AG04449 (cell line): ENCODE data around the gene TMEM245.

Experiments
- CTCF ChIA-PET: fragments of 350-600 bp; formaldehyde crosslinking; extraction: SDS; loops from one replicate; lab custom pipeline; 2021; ENCODE audit warnings: antibody characterized with exemption; lab: Yijun Ruan, JAX
- POLR2A ChIA-PET: fragments of 400-600, 350-600 bp; formaldehyde crosslinking; extraction: SDS; loops from one replicate; lab custom pipeline; 2020; ENCODE audit warnings: antibody characterized with exemption, inconsistent platforms; lab: Yijun Ruan, JAX
- DNase-seq: peaks from one replicate; pipeline ENCODE4 v3.0.0-alpha.2; 2010; ENCODE audit warnings: low read depth, low spot score
- H3K4me3 ChIP-seq: 2 replicates; pipeline ENCODE4 v1.5.1; 2011; ENCODE audit warnings: low read depth, mild to moderate bottlenecking, control low read depth, low read length
- TF ChIP-seq, protein P1 (sequence below): IDR thresholded peaks from one replicate; pipeline ENCODE4 v1.5.1; 2011; ENCODE audit warnings: mild to moderate bottlenecking, moderate library complexity, low read length, control low read depth, inconsistent platforms; ENCODE audit not compliant: insufficient read depth; ENCODE audit errors: missing control alignments

TMEM245 gene

GRCh38 chr9:109028457-109028856 lies 91.3 kb downstream of the TMEM245 start:
- no peak for DNase-seq
- no peak overlapping the region for H3K4me3 ChIP-seq
- TF ChIP-seq, protein P1, sequence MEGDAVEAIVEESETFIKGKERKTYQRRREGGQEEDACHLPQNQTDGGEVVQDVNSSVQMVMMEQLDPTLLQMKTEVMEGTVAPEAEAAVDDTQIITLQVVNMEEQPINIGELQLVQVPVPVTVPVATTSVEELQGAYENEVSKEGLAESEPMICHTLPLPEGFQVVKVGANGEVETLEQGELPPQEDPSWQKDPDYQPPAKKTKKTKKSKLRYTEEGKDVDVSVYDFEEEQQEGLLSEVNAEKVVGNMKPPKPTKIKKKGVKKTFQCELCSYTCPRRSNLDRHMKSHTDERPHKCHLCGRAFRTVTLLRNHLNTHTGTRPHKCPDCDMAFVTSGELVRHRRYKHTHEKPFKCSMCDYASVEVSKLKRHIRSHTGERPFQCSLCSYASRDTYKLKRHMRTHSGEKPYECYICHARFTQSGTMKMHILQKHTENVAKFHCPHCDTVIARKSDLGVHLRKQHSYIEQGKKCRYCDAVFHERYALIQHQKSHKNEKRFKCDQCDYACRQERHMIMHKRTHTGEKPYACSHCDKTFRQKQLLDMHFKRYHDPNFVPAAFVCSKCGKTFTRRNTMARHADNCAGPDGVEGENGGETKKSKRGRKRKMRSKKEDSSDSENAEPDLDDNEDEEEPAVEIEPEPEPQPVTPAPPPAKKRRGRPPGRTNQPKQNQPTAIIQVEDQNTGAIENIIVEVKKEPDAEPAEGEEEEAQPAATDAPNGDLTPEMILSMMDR = no peak
- ChIA-PET POLR2A (no interaction called here), CTCF (interaction anchor here (1.7 kb wide), 1 partner anchor 14 kb away, joined by 4 read pairs; no protein-coding TSS in a partner anchor)

- CTCF ChIA-PET = interaction anchor here (0.7 to 1.7 kb wide), 2 partner anchors 13 to 320 kb away, joined by 4 to 5 read pairs; no protein-coding TSS in a partner anchor
- DNase-seq = no peak
- no peak overlapping the region for H3K4me3 ChIP-seq
- TF ChIP-seq, protein P1 = no peak
- POLR2A ChIA-PET = no interaction called here
Observed at GRCh38 chr9:109027176-109027575, 92.6 kb downstream of the TMEM245 start.

GRCh38 chr9:109026306-109026705 lies 93.4 kb downstream of the TMEM245 start:
- ChIA-PET CTCF (interaction anchor here (1.0 kb wide), 1 partner anchor 12 kb away, joined by 3 read pairs; no protein-coding TSS in a partner anchor), POLR2A (no interaction called here)
- DNase-seq = no peak
- TF ChIP-seq, protein P1 = no peak
- H3K4me3 ChIP-seq = no peak overlapping the region

DNA sequence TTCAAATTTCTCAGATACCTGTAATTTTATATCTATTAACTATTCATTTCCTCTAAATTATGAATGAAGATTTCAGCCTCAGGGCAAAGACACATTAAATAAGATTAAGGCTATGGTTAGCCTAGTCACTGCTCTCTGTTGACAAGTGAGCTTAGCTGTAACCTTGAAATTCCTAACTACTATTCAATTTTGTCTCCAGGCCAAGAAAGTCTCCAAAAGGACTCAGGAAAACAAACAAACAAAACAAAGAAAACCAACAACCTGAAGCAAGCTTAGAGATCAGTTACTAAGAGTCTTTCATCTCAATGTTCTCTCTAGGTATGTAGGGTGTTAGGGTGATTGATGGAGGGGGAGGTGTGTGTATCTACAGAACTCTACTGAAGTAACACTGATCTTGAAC lies 96.9 kb downstream of the TMEM245 start:
- ChIA-PET POLR2A (no interaction called here), CTCF (interaction anchor here (0.7 to 1.2 kb wide), 3 partner anchors 11 to 68 kb away, joined by 3 to 4 read pairs (median 3); no protein-coding TSS in a partner anchor)
- TF ChIP-seq, protein P1 = no peak
- H3K4me3 ChIP-seq = no peak overlapping the region
- DNase-seq = no peak

DNA sequence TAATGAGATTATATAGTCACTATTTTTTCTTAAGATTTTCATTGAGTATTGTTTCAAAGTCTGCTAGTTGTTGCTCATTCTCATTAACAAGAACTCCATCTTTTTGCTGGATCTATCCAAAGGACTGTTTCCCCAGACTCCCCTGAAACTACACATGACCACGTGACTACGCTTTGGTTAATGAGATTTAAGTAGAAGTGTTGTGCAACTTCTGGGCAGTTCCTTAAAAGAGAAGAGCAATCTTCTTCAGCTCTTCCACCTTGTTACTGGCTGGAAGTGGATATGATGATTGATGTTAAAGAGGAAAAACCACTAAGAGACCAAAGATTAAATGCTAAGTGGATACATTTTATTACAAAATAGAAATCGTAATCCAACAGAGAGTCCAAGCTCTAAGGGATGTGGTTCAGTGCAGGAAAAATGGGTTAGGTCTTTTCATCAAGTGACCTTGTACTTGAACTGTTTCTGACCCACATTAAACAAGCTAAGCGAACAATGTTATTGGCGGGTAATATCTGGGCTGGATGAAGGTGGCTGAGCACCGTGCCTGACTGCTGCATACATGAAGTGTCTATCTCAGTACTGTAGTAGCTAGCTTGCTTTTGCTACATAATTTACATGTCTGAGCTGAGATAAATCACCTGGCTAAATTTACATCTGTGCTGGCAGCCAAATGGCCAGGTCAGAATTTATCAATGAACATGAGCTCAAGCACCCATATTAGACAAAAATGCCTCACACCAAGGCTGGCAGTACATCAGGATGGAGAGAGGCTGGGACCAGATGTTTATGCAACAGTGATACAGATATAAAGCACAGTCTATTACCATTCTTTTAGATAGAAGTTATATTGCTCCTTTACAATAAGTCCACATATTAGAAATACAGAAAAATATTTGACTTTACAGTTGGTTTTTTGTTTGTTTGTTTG lies 98.9 kb downstream of the TMEM245 start:
- ChIA-PET POLR2A (interaction anchor here (1.0 kb wide), 1 partner anchor 14 kb away, joined by 3 read pairs; no protein-coding TSS in a partner anchor), CTCF (interaction anchor here (0.6 to 1.0 kb wide), 2 partner anchors 10 to 13 kb away, joined by 3 read pairs; no protein-coding TSS in a partner anchor)
- DNase-seq = no peak
- no peak overlapping the region for H3K4me3 ChIP-seq
- TF ChIP-seq, protein P1 = no peak

DNA sequence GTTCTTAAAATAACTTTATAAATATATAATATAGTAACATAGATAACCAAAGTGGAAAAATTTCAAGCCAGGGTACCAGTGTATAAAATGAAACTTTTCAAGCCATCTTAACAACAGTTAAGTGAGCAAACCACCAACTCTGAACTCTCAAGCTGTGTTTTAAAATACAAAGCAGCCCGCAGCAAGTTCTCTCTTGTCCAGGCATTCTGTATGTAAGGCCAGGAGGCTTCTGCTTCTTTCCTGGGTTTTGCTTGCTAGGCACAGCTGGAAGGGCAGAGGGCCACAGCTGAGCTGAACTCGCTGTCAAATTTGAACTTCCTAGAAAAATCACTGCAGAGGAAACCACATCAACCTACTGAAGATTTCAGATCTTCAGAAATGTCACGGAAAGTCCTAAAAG lies 99.6 kb downstream of the TMEM245 start:
- no peak for DNase-seq
- TF ChIP-seq, protein P1 = no peak
- POLR2A ChIA-PET = no interaction called here
- no peak overlapping the region for H3K4me3 ChIP-seq
- CTCF ChIA-PET = no interaction called here
